ENCODE data around the gene CSNK1A1.

GRCh38 chr5:149545327-149545726 lies 5.9 kb downstream of the CSNK1A1 start:
- TF ChIP-seq CTCF (IDR thresholded peaks at IDR 0.05; ENCODE audit: poor library complexity, severe bottlenecking) (no peak), EZH2 (IDR thresholded peaks at IDR 0.05; ENCODE audit: borderline replicate concordance, insufficient read depth, low read length, poor library complexity, severe bottlenecking) (no peak), REST (IDR thresholded peaks at IDR 0.05; ENCODE audit: borderline replicate concordance) (no peak), MXI1 (conservative IDR thresholded peaks at IDR 0.05; ENCODE audit: poor library complexity, severe bottlenecking) (no peak)
